ENCODE measurements around the gene ARL4A. TPM values are rescaled to one million over a fixed set of nuclear protein-coding genes. Genes with fewer than 3 reads are reported as not detected.

ARL4A gene
- total and polyA plus RNA-seq, 2 of the 13 experiments (the other 11 are each of a cell fraction or from before 2014, with no cell fraction given) = 10.8 to 25.6 TPM

- CTCF ChIA-PET (ENCODE audit: low intra/inter-chr PET ratio, low total read pairs) = no interaction called here
- Histone ChIP-seq H3K9me3 (ENCODE audit: low read length) (peaks cover 6% of the 10 kb centered on the region; the same call in 1 of the 2 replicates), H3K79me2 (ENCODE audit: insufficient read depth, low read length) (no peaks in the 10 kb centered on the region), H3K27ac (ENCODE audit: extremely low read length, insufficient read depth, low read length) (no peak overlapping the region), H3K4me2 (ENCODE audit: low read depth, low read length) (no peak overlapping the region), H3K27me3 (ENCODE audit: control insufficient read depth in 1 of 2, insufficient read depth in 2 of 2, low read length in 2 of 2) (no peaks in the 10 kb centered on the region; a peak in 1 of 5 replicates), H3K9ac (ENCODE audit: insufficient read depth, low read depth, low read length) (no peak overlapping the region), H3K4me3 (replicated peaks in 1 of 3; ENCODE audit: insufficient read depth in 1 of 3, low read depth in 2 of 3, low read length in 3 of 3) (no peak overlapping the region), H4K20me1 (ENCODE audit: insufficient read depth, low read length) (no peaks in the 10 kb centered on the region), H2AFZ (ENCODE audit: low read length) (no peak overlapping the region), H3K36me3 (replicated peaks in 1 of 2; ENCODE audit: control insufficient read depth in 1 of 2, insufficient read depth in 2 of 2, low read length in 2 of 2) (no peaks in the 10 kb centered on the region), H3K4me1 (ENCODE audit: insufficient read depth, low read length) (no peaks in the 10 kb centered on the region)
- TF ChIP-seq TBX3 (IDR thresholded peaks at IDR 0.05; ENCODE audit: borderline replicate concordance) = no peak
- no peak for TF ChIP-seq NCOR1 (IDR thresholded peaks at IDR 0.05; ENCODE audit: borderline replicate concordance, low read length)
- TF ChIP-seq ELF1 (CRISPR knock-in tag; IDR thresholded peaks at IDR 0.05) = no peak
- no peak for TF ChIP-seq HES4 (CRISPR knock-in tag; IDR thresholded peaks at IDR 0.05; ENCODE audit: borderline replicate concordance)
- no peak for TF ChIP-seq ISL2 (CRISPR knock-in tag; IDR thresholded peaks at IDR 0.05)
- no peak for TF ChIP-seq NFE2 (CRISPR knock-in tag; IDR thresholded peaks at IDR 0.05)
- no peak for TF ChIP-seq FOXP4 (CRISPR knock-in tag; IDR thresholded peaks at IDR 0.05)
- no peak for TF ChIP-seq PTBP1 (IDR thresholded peaks at IDR 0.05; ENCODE audit: low read depth, low read length, poor library complexity, severe bottlenecking)
- no peak for TF ChIP-seq ZNF577 (CRISPR knock-in tag; IDR thresholded peaks at IDR 0.05; ENCODE audit: borderline replicate concordance, low read depth)
- TF ChIP-seq ZFY (CRISPR knock-in tag; IDR thresholded peaks at IDR 0.05) = no peak
- TF ChIP-seq ZNF558 (CRISPR knock-in tag; IDR thresholded peaks at IDR 0.05; ENCODE audit: borderline replicate concordance) = no peak
- TF ChIP-seq ZFYVE20 (CRISPR knock-in tag; IDR thresholded peaks at IDR 0.05; ENCODE audit: borderline replicate concordance, low read depth) = no peak
- no peak for TF ChIP-seq ZNF773 (CRISPR knock-in tag; IDR thresholded peaks at IDR 0.05; ENCODE audit: borderline replicate concordance)
- TF ChIP-seq FOXK2 (IDR thresholded peaks at IDR 0.05) = no peak
- TF ChIP-seq NCOA5 (CRISPR knock-in tag; IDR thresholded peaks at IDR 0.05) = no peak
- TF ChIP-seq KDM2A (CRISPR knock-in tag; IDR thresholded peaks at IDR 0.05; ENCODE audit: borderline replicate concordance, low read depth) = no peak
- FAIRE-seq (no peak), DNase-seq (ENCODE audit: low spot score) (no peak), ATAC-seq (no peak)
- WGBS (ENCODE audit: low lambda C conversion rate) = 94% methylated on average over 10 of the region's 10 CpGs
- in situ Hi-C loops (cut with HindIII; ENCODE audit: extremely low pct_ligation_motif_present, low pct_unique_long_range_greater_than_20kb) (loop anchor here (25.0 kb wide), 1 partner anchor 413 kb away; no protein-coding TSS in a partner anchor), intact Hi-C loops (cut with micrococcal nuclease; ENCODE audit: unreplicated experiment) (no loop called here)
- POLR2A ChIA-PET = no interaction called here
- BruUV-seq (replicated peaks) = no TSS peak
These were observed 11.9 kb downstream of the ARL4A start for GRCh38 chr7:12699299-12699698.

All from HepG2 (cell line).